ENCODE measurements around the gene C1orf146. TPM values are rescaled to one million over a fixed set of nuclear protein-coding genes. Genes with fewer than 3 reads are reported as not detected.

The C1orf146 gene
- not detected in 2 replicates for total RNA-seq

GRCh38 chr1:92217721-92218120, at the start of gene C1orf146:
TSS of gene C1orf146 (plus strand) at chr1:92217915. CDS start at chr1:92231421, 13,506 bp downstream.

Other genes with a start within 250 kb of the C1orf146 start
- gene EPHX4, start 187.9 kb upstream of the C1orf146 start, total RNA-seq: 0.80 and 4.5 TPM in 2 replicates
- 0.26 TPM in 1 of 2 replicates, not detected in the other for gene SETSIP, start 142.5 kb upstream of the C1orf146 start, total RNA-seq
- gene BTBD8, start 137.6 kb upstream of the C1orf146 start, total RNA-seq: 3.9 and 4.9 TPM in 2 replicates
- 8.3 and 9.0 TPM in 2 replicates for gene GLMN, start 81.1 kb downstream of the C1orf146 start, total RNA-seq
- 3.7 and 10.3 TPM in 2 replicates for gene RPAP2, start 81.1 kb downstream of the C1orf146 start, total RNA-seq

Measured in epithelial cell of alveolus of lung (primary cell).